Measurements from ENCODE around the gene OBSL1.
A peak's percentile ranks its signal among the peaks of the same experiment; 100 is the strongest.

The OBSL1 gene

GRCh38 chr2:219525533-219526232 is 45.7 kb downstream of the OBSL1 start:
- Histone ChIP-seq H3K27me3 (ENCODE audit: control insufficient read depth, insufficient read depth, low read length) (peaks cover 38% of the 10 kb centered on the region), H3K36me3 (ENCODE audit: control insufficient read depth, insufficient read depth, low read length) (no peaks in the 10 kb centered on the region), H3K4me3 (ENCODE audit: low read depth, low read length) (no peak overlapping the region), H3K9ac (ENCODE audit: low read length) (no peak overlapping the region), H3K27ac (ENCODE audit: low read depth, low read length) (no peak overlapping the region), H3K9me3 (ENCODE audit: control insufficient read depth, insufficient read depth, low read depth, low read length) (no peaks in the 10 kb centered on the region), H3K4me1 (ENCODE audit: control insufficient read depth, insufficient read depth, low read length) (peaks cover 50% of the 10 kb centered on the region)

- Histone ChIP-seq H3K4me3 (ENCODE audit: low read depth, low read length) (no peak overlapping the region), H3K9me3 (ENCODE audit: control insufficient read depth, insufficient read depth, low read depth, low read length) (no peaks in the 10 kb centered on the region), H3K27ac (ENCODE audit: low read depth, low read length) (no peak overlapping the region), H3K27me3 (ENCODE audit: control insufficient read depth, insufficient read depth, low read length) (peaks cover 31% of the 10 kb centered on the region), H3K36me3 (ENCODE audit: control insufficient read depth, insufficient read depth, low read length) (no peaks in the 10 kb centered on the region), H3K4me1 (ENCODE audit: control insufficient read depth, insufficient read depth, low read length) (peaks cover 53% of the 10 kb centered on the region), H3K9ac (ENCODE audit: low read length) (no peak overlapping the region)
Observed at GRCh38 chr2:219524817-219525216, 46.5 kb downstream of the OBSL1 start.

GRCh38 chr2:219523031-219523671 is 48.2 kb downstream of the OBSL1 start:
- H3K4me3 ChIP-seq (ENCODE audit: low read depth, low read length), result peak overlapping the region; percentile 58

GRCh38 chr2:219522111-219523030 is 49.0 kb downstream of the OBSL1 start:
- Histone ChIP-seq H3K27ac (ENCODE audit: low read depth, low read length) (peak overlapping the region; percentile 69; the same call in 1 of the 2 replicates), H3K9me3 (ENCODE audit: control insufficient read depth, insufficient read depth, low read depth, low read length) (no peaks in the 10 kb centered on the region), H3K27me3 (ENCODE audit: control insufficient read depth, insufficient read depth, low read length) (peaks cover 25% of the 10 kb centered on the region), H3K36me3 (ENCODE audit: control insufficient read depth, insufficient read depth, low read length) (no peaks in the 10 kb centered on the region), H3K4me1 (ENCODE audit: control insufficient read depth, insufficient read depth, low read length) (peaks cover 54% of the 10 kb centered on the region), H3K9ac (ENCODE audit: low read length) (peak overlapping the region; percentile 75), H3K4me3 (ENCODE audit: low read depth, low read length) (peak overlapping the region; percentile 58)

More at GRCh38 chr2:219523031-219523671, 48.2 kb downstream of the OBSL1 start:
- H3K27ac ChIP-seq (ENCODE audit: low read depth, low read length), result peak overlapping the region; percentile 60; the same call in 1 of the 2 replicates
- no peaks in the 10 kb centered on the region for H3K9me3 ChIP-seq (ENCODE audit: control insufficient read depth, insufficient read depth, low read depth, low read length)
- peaks cover 53% of the 10 kb centered on the region for H3K4me1 ChIP-seq (ENCODE audit: control insufficient read depth, insufficient read depth, low read length)
- H3K9ac ChIP-seq (ENCODE audit: low read length), result peak overlapping the region; percentile 62
- H3K36me3 ChIP-seq (ENCODE audit: control insufficient read depth, insufficient read depth, low read length), result no peaks in the 10 kb centered on the region
- peaks cover 24% of the 10 kb centered on the region for H3K27me3 ChIP-seq (ENCODE audit: control insufficient read depth, insufficient read depth, low read length)

GRCh38 chr2:219521066-219521880 is 50.1 kb downstream of the OBSL1 start:
- no peaks in the 10 kb centered on the region for H3K36me3 ChIP-seq (ENCODE audit: control insufficient read depth, insufficient read depth, low read length)
- peak overlapping the region; percentile 75 for H3K9ac ChIP-seq (ENCODE audit: low read length)
- peak overlapping the region; percentile 69; the same call in 1 of the 2 replicates for H3K27ac ChIP-seq (ENCODE audit: low read depth, low read length)
- H3K9me3 ChIP-seq (ENCODE audit: control insufficient read depth, insufficient read depth, low read depth, low read length), result no peaks in the 10 kb centered on the region
- peak overlapping the region; percentile 40 for H3K4me3 ChIP-seq (ENCODE audit: low read depth, low read length)
- H3K27me3 ChIP-seq (ENCODE audit: control insufficient read depth, insufficient read depth, low read length), result peaks cover 25% of the 10 kb centered on the region
- peaks cover 48% of the 10 kb centered on the region for H3K4me1 ChIP-seq (ENCODE audit: control insufficient read depth, insufficient read depth, low read length)

- no peak overlapping the region for H3K4me3 ChIP-seq (ENCODE audit: low read depth, low read length)
- peaks cover 39% of the 10 kb centered on the region for H3K4me1 ChIP-seq (ENCODE audit: control insufficient read depth, insufficient read depth, low read length)
- H3K27ac ChIP-seq (ENCODE audit: low read depth, low read length), result no peak overlapping the region
- H3K9ac ChIP-seq (ENCODE audit: low read length), result no peak overlapping the region
- no peaks in the 10 kb centered on the region for H3K36me3 ChIP-seq (ENCODE audit: control insufficient read depth, insufficient read depth, low read length)
- no peaks in the 10 kb centered on the region for H3K9me3 ChIP-seq (ENCODE audit: control insufficient read depth, insufficient read depth, low read depth, low read length)
- peaks cover 36% of the 10 kb centered on the region for H3K27me3 ChIP-seq (ENCODE audit: control insufficient read depth, insufficient read depth, low read length)
Observed at GRCh38 chr2:219520079-219520478, 51.3 kb downstream of the OBSL1 start.

GRCh38 chr2:219519526-219519916 is 51.8 kb downstream of the OBSL1 start:
- Histone ChIP-seq H3K36me3 (ENCODE audit: control insufficient read depth, insufficient read depth, low read length) (no peaks in the 10 kb centered on the region), H3K27ac (ENCODE audit: low read depth, low read length) (no peak overlapping the region), H3K9ac (ENCODE audit: low read length) (no peak overlapping the region), H3K27me3 (ENCODE audit: control insufficient read depth, insufficient read depth, low read length) (peaks cover 42% of the 10 kb centered on the region), H3K9me3 (ENCODE audit: control insufficient read depth, insufficient read depth, low read depth, low read length) (no peaks in the 10 kb centered on the region), H3K4me3 (ENCODE audit: low read depth, low read length) (no peak overlapping the region), H3K4me1 (ENCODE audit: control insufficient read depth, insufficient read depth, low read length) (peaks cover 40% of the 10 kb centered on the region)

- H3K36me3 ChIP-seq (ENCODE audit: control insufficient read depth, insufficient read depth, low read length), result no peaks in the 10 kb centered on the region
- H3K27me3 ChIP-seq (ENCODE audit: control insufficient read depth, insufficient read depth, low read length), result peaks cover 55% of the 10 kb centered on the region
- H3K9ac ChIP-seq (ENCODE audit: low read length), result no peak overlapping the region
- no peaks in the 10 kb centered on the region for H3K9me3 ChIP-seq (ENCODE audit: control insufficient read depth, insufficient read depth, low read depth, low read length)
- peaks cover 46% of the 10 kb centered on the region for H3K4me1 ChIP-seq (ENCODE audit: control insufficient read depth, insufficient read depth, low read length)
- H3K4me3 ChIP-seq (ENCODE audit: low read depth, low read length), result no peak overlapping the region
- no peak overlapping the region for H3K27ac ChIP-seq (ENCODE audit: low read depth, low read length)
Observed at GRCh38 chr2:219517954-219518778, 53.2 kb downstream of the OBSL1 start.

GRCh38 chr2:219516888-219517287 is 54.5 kb downstream of the OBSL1 start:
- H3K9ac ChIP-seq (ENCODE audit: low read length), result no peak overlapping the region
- no peak overlapping the region for H3K4me3 ChIP-seq (ENCODE audit: low read depth, low read length)
- H3K27me3 ChIP-seq (ENCODE audit: control insufficient read depth, insufficient read depth, low read length), result peaks cover 67% of the 10 kb centered on the region
- no peaks in the 10 kb centered on the region for H3K9me3 ChIP-seq (ENCODE audit: control insufficient read depth, insufficient read depth, low read depth, low read length)
- H3K36me3 ChIP-seq (ENCODE audit: control insufficient read depth, insufficient read depth, low read length), result no peaks in the 10 kb centered on the region
- peaks cover 53% of the 10 kb centered on the region for H3K4me1 ChIP-seq (ENCODE audit: control insufficient read depth, insufficient read depth, low read length)
- H3K27ac ChIP-seq (ENCODE audit: low read depth, low read length), result no peak overlapping the region

Data from HUES6 (cell line).